ENCODE data around the gene C2CD4A. TPM values are rescaled to one million over a fixed set of nuclear protein-coding genes. Genes with fewer than 3 reads are reported as not detected.

C2CD4A gene
- total RNA-seq, 1 donor from 2014 or later, result under 0.01 TPM

Other genes starting within 250 kb of the C2CD4A start
- 95.4 TPM for gene VPS13C, start 6.5 kb upstream of the C2CD4A start, total RNA-seq
- gene C2CD4B, start 98.3 kb downstream of the C2CD4A start, total RNA-seq, result 0.41 TPM

All from frontal cortex (tissue), 1 donor.